Stimulated activated CD4-positive, alpha-beta T cell treated with anti-CD3 and anti-CD28 coated beads, Interleukin-1b, Interleukin-23, amount 100 ng/mL, for 48 hours (primary cell): ENCODE measurements around the gene DDB1.

Experiments used
- DNase-seq: peaks from one replicate; pipeline ENCODE4 v3.0.0-alpha.2; 2020

Gene DDB1

DNA sequence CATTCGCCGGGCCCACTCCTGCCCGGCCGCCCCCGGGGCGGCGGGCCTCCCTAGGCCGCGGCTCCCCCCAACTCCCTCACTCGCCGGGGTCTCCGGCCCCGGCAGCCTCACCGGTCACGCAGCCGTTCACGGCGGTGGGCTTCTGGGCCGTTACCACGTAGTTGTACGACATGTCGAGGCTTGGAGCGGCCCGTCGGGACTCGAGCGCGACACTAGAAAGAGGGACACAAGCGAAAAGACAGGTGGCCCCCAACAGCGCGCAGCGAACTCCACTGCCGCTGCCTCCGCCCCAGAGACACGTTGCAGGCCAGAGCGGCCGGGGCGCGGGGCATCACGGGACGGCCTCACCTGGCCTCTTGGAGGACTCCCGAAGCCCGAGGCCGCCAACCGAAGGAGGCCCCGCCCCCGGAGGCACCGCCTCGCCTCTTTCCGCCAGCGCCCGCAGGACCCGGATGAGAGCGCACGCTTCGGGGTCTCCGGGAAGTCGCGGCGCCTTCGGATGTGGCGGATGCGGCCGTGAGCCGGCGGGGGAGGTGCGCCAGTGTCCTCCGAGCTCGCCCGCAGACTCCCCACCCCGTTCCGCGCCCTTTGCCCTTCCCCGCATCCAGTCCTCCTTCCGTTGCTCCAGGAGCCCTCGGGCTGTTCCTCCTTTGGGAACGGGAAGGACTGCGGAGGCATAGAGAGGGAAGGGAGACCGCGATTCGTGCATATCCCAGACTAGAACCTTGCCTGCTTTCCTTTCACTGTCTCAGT, at the start of gene DDB1, which contains the start of gene TKFC:
Gene DDB1 (minus strand): TSS at position 309 of the 753 bp plus-strand sequence. CDS start 137 bp downstream, at position 172.
Gene TKFC (plus strand): TSS at position 432 of the 753 bp plus-strand sequence. CDS start 1,501 bp downstream, outside the sequence.
- peak; percentile 98 for DNase-seq

DNA sequence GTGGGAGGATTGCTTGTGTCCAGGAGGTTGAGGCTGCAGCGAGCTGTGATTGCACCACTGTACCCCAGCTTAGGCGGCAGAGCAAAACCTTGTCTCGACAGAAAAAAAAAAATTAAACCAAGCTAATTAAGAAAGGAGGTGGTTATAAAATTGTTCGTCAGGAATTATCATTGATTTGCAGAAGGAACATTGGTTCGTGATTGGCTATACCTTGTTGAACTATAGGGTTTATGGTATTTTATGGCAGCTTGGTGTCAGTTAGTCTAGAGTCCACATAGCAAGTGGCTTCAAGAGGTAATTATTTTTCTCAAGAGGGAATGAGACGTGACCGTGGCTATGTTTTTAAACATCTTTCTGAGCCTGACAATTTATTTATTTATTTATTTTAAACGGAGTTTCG, 48.0 kb upstream of the DDB1 start:
- no peak for DNase-seq

DNA sequence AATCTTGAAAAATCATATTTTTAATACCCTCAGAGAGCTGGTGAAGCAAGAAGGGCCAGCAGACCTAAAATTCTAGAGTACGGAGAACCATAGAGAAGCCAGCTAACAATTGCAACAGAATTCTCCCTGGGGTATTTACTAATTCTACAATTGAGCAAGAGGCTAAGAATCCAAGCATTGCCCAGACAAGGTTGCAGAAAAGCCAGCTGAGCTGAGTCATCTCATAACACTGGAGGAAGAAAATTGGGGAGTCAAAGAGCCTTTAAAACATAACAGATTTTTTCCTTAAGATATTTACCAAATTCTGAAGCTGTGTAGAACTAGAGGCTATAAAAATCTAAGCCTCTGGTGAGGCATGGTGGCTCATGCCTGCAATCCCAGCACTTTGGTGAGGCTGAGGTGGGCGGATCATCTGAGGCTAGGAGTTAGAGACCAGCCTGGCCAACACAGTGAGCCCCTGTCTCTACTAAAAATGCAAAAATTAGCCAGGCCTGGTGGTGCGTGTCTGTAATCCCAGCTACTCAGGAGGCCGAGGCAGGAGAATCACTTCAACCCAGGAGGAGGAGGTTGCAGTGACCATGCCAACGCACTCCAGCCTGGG, 45.9 kb upstream of the DDB1 start:
- DNase-seq, result no peak

DNA sequence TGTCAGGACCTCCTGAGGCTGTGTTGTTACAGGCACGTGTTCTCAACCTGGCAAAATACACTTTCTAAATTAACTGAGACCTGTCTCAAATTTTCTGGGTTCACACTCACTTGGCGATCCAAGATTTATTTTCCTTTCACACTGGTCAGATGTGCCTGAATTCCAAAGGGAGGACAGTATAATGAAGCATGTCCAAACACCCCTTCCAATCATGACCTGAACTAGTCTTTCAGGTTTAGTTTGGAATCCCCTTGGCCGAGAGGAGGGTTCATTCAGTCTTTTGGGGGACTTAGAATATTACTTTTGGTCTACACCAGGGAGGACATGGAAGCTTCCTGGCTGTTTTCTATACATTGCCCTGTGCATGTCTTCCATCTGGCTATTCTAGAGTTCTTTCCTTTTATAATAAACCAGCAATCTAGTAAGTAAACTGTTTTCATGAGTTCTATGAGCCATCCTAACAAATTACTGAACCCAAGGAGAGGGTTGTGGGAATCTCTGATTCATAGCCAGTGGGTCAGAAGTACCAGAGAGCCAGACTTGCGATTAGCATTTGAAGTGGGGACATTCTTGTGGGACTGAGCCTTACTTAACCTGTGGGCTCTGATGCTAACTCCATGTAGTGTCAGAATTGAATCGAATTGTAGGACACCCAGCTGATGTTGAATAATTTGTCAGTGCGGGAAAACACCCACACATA, 44.7 kb upstream of the DDB1 start:
- DNase-seq, result no peak

DNA sequence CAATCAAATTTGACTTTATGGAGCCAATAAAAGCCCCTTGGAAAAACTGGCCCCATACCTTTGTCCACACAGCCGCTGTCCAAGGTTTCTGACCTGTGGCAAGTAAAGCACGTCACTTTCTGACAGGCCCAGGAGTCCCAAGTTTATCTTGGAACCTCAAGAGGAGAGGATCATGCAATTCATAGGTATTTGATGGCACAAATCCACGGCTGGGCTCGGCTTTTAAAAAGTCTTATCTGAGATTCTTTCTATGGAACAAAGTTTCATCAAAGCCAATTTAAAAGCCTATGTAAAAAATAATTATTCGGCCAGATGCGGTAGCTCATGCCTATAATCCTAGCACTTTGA, 42.8 kb upstream of the DDB1 start:
- no peak for DNase-seq

DNA sequence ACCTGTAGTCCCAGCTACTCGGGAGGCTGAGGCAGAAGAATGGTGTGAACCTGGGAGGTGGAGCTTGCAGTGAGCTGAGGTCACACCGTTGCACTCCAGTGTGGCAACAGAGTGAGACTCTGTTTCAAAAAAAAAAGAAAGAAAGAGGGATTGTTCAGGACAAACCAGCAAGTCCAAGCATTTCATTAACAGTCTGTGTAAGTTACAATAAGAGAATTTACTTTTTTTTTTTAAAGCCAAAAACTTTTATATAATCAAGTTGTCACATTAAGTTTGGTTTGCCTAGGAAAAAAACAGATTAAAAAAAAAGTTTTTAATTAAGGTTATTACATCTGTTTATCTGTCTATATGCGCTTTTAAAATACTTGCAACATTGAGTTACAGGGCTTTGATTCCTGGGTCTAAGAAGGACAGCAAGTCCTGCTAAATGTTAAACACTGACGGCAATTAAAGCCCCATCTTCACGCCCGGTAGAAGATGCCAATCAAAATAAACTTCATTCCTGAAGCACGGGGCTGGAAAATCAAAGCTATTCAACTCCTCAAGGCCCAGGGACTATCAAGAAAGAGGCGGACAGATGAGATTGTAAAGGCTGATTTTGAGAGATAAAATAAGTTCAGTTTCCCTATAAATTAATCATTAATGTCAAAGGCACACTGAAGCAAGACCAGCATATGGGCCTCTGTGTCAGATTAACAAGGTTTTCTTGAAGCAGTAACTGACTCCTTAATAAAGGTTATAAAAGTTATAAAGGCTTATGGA, 39.9 kb upstream of the DDB1 start:
- DNase-seq, result no peak

DNA sequence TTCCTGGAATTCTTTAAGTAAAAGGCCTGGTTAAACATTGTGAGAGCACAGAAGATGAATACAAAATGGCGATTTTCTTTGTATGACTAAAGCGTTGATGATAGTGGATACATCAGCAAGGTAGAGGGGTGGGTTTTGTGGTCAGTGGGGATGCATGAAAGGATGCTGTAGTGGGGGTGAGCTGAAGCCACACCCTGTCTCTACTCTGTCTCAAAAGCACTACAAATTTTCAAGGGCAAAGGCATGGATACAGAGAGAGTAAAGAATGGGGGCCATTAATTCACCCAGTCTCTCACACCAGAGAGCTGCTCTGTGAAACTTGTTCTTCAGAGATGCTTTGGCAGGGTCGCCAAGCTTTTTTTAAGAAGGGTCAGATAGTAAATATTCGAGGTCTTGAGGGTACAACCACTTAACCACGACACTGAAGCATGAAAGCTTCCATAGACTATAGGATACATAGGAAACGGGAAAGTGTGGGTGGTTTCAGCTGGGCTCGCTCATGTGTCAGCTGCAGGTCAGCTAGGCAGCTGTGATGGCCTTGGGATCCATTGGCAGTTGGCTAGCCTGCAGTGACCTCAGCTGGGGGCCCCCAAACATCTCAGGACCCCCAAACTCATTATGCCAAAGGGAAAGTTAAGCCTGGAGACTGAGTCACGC, 37.6 kb upstream of the DDB1 start:
- no peak for DNase-seq

DNA sequence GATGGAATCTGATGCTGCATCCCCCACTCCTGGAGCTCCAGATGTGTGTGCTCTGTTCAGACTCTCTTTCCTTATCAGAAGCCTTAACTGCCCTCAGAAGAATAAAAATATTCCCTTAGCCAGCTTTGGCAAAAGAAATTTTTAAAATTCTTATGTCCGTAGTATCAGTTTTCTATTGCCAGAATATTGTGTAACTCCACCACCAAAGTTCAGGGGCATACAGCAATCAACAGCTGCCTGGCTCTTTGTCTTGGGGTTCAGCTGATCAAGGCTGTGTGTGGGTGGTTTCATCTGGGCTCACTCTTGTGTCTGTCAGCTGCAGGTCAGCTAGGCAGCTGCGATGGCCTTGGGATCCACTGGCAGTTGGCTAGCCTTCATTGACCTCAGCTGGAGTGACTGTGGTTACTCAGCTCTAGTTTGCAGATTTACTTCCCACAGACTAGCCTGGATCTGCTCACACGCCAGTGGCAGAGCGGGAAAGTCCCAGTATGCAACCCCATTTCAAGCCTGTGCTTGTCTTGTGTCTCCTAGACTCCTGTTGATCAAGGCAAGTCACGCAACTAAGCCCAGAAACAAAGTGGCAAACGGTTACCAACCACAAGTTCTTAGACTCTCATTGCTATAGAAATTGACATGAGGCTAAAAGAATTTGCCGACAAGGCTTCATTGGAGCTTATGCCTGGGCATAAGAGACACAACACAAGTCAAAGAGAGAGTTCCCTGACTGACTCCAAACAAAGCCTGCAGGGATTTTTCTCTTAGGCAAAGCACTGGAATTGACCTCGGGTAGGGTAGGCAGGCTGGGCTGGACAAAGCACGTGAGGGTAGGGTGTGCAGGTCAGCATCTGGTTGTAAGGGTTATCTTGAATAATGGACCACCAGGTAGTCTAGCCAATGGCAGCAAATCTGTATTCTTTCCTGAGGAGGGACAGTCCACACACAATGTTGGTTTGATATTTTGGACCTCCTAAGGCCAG, 36.8 kb upstream of the DDB1 start:
- no peak for DNase-seq

DNA sequence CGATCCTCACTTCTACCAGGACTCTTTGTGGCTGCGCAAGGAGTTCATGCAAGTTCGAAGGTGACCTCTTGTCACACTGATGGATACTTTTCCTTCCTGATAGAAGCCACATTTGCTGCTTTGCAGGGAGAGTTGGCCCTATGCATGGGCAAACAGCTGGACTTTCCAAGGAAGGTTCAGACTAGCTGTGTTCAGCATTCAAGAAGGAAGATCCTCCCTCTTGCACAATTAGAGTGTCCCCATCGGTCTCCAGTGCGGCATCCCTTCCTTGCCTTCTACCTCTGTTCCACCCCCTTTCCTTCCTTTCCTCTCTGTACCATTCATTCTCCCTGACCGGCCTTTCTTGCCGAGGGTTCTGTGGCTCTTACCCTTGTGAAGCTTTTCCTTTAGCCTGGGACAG, 35.7 kb upstream of the DDB1 start:
- no peak for DNase-seq

DNA sequence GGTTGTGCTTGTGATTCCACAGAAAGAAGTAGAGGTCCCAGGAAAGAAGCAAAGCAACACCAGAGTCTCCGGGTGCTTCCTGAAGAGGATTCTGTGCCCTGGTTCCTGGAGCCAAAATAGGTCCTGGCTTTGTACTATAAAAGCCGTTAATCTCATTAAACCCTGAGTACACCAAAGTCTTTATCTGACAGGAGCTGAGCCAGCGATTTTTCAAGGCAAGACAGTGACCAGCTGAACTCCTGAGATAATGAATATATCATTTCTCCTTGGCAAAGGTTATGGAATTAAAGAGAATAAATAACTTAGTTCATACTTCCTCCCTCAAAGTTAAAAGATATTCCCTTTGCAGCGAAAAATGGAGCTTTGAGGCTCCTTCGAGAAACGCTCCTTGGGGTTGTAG, 34.5 kb upstream of the DDB1 start:
- DNase-seq, result no peak

DNA sequence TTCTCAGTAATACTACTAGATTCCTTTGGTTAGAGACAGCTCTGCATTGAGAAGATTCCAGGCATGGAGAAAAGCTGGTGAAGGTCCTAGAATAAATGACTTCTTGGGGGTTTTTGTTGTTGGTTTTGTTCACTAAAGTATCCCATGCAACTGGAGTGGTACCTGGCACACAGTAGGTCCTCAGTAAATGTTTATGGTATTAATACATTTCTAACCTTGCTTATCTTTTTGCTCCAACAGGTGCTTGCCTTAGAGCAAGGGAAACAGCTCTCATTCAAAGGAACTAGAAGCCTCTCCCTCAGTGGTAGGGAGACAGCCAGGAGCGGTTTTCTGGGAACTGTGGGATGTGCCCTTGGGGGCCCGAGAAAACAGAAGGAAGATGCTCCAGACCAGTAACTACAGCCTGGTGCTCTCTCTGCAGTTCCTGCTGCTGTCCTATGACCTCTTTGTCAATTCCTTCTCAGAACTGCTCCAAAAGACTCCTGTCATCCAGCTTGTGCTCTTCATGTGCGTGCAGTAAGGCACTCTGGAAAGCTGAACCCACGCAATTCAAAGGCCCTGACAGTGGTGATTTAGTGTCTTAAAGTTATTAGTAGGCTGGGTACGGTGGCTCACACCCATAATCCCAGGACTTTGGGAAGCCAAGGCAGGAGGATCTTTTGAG, 31.2 kb upstream of the DDB1 start:
- no peak for DNase-seq

DNA sequence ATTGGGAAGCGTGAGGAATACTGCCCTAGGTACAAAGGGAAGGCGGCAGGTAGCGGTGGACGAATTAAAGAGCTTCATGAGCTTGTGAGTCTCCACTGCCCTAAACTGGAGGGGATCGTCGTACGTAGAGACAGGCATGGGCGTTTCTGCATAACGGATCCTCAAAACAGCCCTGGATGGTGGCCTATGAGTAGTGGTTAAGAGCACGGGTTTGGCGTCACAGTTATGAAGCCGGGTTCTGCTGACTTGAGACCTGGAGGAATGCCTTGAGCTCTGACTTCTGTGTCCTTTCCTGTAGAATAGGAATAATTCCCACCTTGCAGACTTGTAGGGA, 29.6 kb upstream of the DDB1 start:
- DNase-seq, result peak; percentile 30

DNA sequence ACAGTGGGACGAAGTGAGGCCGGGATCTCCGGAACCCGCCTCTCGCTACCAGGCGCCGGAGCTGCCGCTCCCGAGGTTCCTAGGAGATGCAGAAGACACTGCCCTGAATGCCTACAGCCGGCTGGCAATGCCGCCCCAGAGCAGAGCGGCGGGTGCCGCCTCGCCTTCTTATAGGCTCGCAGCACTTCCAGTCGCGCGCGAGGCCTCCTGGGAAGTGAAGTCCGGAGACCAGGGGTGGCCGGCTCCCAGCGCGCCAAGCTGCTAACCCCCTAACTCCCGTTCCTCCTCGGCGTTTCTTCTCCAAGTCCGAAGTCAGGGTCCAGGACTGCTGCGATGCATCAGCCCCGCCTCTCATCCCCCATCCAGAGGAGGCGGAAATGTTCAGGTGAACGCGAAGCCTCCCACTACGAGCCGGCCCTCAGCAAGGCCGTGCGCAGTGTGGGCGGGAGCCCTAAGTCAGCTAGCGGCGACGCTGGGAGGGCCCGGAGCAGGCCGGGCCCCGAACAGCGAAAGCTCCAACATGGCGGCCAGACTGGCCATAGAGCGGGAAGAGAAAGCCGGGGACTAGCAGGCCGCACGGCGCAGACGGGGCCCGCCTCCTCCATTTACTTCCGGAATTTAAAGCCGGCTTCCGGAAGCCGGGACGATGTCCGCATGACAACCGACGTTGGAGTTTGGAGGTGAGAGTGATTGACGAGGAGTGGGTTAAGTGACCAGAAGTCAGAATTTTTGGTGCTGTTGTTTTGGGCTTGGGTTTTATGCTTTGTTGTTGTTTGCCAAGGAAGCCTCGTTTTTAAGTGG, 29.0 kb upstream of the DDB1 start, which contains the start of the genes CYB561A3 and TMEM138:
Gene CYB561A3 (minus strand): TSS at position 142 of the 801 bp plus-strand sequence. CDS start 5,169 bp downstream, outside the sequence.
Gene TMEM138 (plus strand): TSS at position 634 of the 801 bp plus-strand sequence. CDS start 2,017 bp downstream, outside the sequence.
- peak; percentile 94 for DNase-seq

DNA sequence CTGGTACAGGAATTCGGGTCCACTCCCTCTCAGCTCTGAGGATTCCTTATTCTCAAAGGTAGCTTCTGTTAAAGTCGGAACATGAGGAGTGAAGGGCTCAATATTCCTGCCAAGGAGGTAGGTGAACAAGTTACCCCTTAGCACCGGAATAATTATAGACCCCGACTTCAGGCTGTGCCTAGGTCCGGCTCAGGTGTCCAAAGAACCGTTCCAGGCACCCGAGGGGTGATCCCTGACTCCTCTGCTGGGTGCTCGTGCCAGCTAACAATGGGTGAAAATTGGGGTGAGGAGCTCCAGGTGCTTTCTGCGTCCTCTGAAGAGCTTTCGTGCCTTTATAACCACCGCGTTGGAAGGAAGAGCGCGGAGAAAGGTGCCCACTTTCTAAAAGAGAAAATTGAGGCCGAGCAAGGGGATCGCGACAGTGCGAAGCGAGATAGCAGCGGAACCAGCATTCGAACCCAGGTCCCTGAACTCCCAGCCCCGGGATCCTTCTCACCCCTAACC, 28.4 kb upstream of the DDB1 start:
- DNase-seq, result no peak

DNA sequence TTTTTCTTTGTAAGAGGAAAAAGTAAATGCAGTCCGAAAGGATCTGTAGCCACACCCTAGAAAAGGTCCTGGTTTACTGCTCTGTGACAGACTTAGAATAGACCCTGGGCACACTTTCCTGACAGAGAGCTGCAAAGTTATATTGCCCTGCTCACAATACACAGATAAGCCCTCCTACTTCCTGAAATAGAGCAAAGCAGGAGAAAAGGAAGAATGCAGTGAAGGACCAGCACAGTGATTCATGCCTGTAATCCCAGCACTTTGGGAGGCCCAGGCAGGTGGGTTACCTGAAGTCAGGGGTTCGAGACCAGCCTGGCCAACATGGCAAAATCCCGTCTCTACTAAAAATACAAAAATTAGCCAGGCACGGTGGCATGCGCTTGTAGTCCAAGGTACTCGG, 26.6 kb upstream of the DDB1 start:
- DNase-seq, result no peak

DNA sequence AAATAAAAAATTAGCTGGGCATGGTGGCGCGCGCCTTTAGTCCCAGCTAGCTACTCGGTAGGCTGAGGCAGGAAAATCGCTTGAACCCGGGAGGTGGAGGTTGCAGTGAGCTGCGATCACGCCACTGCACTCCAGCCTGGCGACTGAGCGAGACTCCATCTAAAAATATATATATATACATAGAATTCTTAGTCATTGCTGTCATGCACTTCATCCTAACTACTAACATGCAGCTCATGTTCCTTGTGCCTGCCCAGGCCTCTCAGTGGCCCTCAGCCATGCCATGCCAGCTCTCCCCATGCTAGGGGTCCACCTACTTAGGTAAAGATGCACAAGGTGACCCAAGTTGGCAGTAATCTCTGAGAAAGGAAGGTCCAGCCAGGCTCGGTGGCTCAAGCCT, 25.7 kb upstream of the DDB1 start:
- no peak for DNase-seq

DNA sequence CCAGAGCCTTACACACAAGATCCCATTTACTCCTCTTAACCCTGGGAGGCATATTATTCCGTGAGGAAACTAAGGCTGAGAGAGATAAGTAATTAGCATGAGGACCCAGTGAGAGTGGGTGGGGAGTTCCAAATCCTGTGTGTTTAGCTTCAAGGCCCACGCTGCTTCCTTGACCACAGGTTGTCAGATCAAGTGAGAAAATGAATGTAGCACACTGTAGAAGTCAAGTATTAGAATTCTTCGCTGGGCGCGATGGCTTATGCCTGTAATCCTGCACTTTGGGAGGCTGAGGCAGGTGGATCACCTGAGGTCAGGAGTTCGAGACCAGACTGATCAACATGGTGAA, 25.0 kb upstream of the DDB1 start:
- no peak for DNase-seq

DNA sequence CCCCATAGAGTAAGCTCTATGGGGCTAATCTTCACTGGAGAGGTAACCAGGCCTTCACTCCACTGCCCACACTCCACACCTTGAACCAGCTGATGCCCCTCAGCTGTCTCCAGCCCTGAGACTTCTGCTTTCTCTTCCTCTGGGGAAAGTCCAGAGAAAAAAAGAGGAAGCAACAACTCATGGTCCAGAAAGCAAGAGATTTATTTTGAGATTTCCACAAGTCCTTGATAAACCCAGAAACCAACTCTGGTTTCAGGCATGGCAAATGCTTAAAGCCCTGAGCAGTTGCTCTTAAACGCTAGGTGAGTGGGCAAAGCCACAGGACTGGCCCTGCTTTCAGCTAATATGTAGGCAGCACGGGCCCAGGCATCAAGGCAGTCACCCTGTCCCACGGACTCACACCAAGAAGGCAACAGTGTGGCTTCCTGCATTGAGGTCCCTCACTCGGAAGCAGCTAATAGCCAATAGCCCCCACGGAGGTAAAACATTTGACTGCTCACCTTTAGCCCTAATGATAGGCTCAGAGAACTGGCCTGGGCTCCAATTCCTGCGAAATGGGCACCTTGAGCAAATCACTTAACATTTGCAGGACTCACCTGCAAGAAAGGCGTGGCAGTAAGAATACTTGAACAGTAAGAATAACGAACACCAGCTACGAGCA, 24.5 kb upstream of the DDB1 start:
- DNase-seq, result no peak

DNA sequence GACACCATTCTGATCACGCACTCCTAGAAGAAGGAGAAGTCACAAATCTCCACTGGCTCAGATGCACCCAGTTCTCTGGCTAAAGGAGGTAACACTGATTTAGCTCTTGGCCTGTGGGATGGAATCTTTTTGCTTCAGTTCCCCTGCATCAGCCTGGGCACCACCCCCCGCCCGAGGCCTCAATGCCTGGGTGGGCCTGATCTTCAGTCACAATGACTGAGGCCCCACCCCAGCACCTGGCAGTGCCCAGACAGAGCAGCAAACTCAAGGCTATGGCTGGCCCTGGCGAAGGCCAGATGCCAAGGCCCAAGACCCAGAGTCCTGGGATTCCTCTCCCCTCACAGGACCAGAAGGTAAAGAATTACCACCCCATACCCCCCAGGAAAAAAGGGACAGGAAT, 23.8 kb upstream of the DDB1 start:
- DNase-seq, result no peak
